Stomach (tissue), 9 donors: ENCODE data around the gene MRTO4. TPM values are rescaled to one million over a fixed set of nuclear protein-coding genes. Genes with fewer than 3 reads are reported as not detected.
"Not testable (repeated sequence)": the region's sequence is repeated elsewhere in the genome, so short reads cannot be mapped to it uniquely, and the experiment has no call there.

Experiments used
- DNase-seq, 2 donors: peaks; one replicate each; pipeline versions ENCODE4 v3.0.0 to v3.0.0-alpha.2; 2013 to 2019
- H3K27ac ChIP-seq, 5 donors: fragments of 200-600 bp in 4 of 5; sonication (generic) in 4 of 5; one replicate each; pipeline ENCODE4 v1.5.1; 2013 to 2019; ENCODE audit warnings: mild to moderate bottlenecking in 1 of 5, moderate library complexity in 1 of 5
- H3K27me3 ChIP-seq, 3 donors: fragments of 200-600 bp; sonication (generic); one replicate each; pipeline ENCODE4 v1.5.1; 2017 to 2019; ENCODE audit warnings: mixed run types in 1 of 3
- H3K36me3 ChIP-seq, 4 donors: fragments of 200-600 bp; sonication (generic); 1 replicate in 3 of 4; 2 replicates in 1 of 4; pipeline ENCODE4 v1.5.1; 2016 to 2019
- H3K4me1 ChIP-seq, 4 donors: fragments of 200-600 bp; sonication (generic); one replicate each; pipeline ENCODE4 v1.5.1; 2016 to 2019
- H3K4me3 ChIP-seq, 4 donors: fragments of 200-600 bp; sonication (generic) in 3 of 4; one replicate each; pipeline ENCODE4 v1.5.1; 2016 to 2019; ENCODE audit warnings: mild to moderate bottlenecking in 1 of 4
- H3K9me3 ChIP-seq, 4 donors: fragments of 200-600 bp; sonication (generic); one replicate each; pipeline ENCODE4 v1.5.1; 2016 to 2019
- CTCF ChIP-seq, 7 experiments: fragments of 450-650 bp in 4 of 7; fragments of 200-600 bp in 3 of 7; sonication (generic) in 3 of 7; IDR thresholded peaks; one replicate each; pipeline ENCODE4 v1.5.1; 2016 to 2019; ENCODE audit warnings: antibody characterized with exemption in 7 of 7, control low read depth in 2 of 7, mild to moderate bottlenecking in 1 of 7
- EP300 ChIP-seq: sonication (generic); formaldehyde crosslinking; IDR thresholded peaks from one replicate; pipeline ENCODE4 v1.6.1; 2017; ENCODE audit warnings: antibody characterized with exemption
- POLR2A ChIP-seq, 4 donors: fragments of 450-650 bp; IDR thresholded peaks; one replicate each; pipeline ENCODE4 v1.6.1; 2016; ENCODE audit warnings: antibody characterized with exemption in 4 of 4, control low read depth in 2 of 4, mild to moderate bottlenecking in 1 of 4, moderate library complexity in 1 of 4
- POLR2AphosphoS5 ChIP-seq, 3 donors: sonication (generic); formaldehyde crosslinking; IDR thresholded peaks; one replicate each; pipeline ENCODE4 v1.6.1; 2016; ENCODE audit warnings: antibody characterized with exemption in 3 of 3
- WGBS, 5 donors: extraction: QIAGEN DNeasy Blood & Tissue Kit in 3 of 5; methylation state at CpG; one replicate each; pipeline versions ENCODE4 v1.1.5 to v1.1.7; 2013 to 2018; 5-methylcytosine and 5-hydroxymethylcytosine counted together
- intact Hi-C: fragments of 100-400 bp; cut with DNase I; formaldehyde crosslinking; loops from one replicate; pipeline ENCODE4 v1.15.1; 2023; ENCODE audit warnings: low total_unique reads
- polyA plus RNA-seq, 3 donors: library from polyadenylated mRNA; stranded (reverse); fragments of 200-250 nt; gene quantifications; one replicate each; pipeline ENCODE4 v1.2.3, GENCODE V29; 2013
- total RNA-seq, 5 donors: library from RNA; depleted of rRNA; stranded (reverse); fragments of >200 nt; gene quantifications; one replicate each; pipeline versions ENCODE4 v1.1.0 to v1.2.3, GENCODE V29; 2014 to 2016
- donor health status: healthy with polysubstance abuse.
- donor health status: Bipolar disorder and iron deficiency.
- donor health status: healthy.

MRTO4 gene
- total and polyA plus RNA-seq, 8 donors = 1.8 to 46.7 (median 17.0) TPM

GRCh38 chr1:19268445-19268844, 16.8 kb downstream of the MRTO4 start:
- intact Hi-C loops = no loop called here
- Histone ChIP-seq H3K4me1 (peaks cover 4 to 28% (median 18%) of the 10 kb centered on the region in 4 donors), H3K9me3 (no peaks in the 10 kb centered on the region), H3K4me3 (no peak overlapping the region), H3K27ac (peak overlapping the region in 3 of 5 donors; percentile 26 to 86 (median 73)), H3K27me3 (peaks cover 0 to under 1% (median 0%) of the 10 kb centered on the region in 3 donors), H3K36me3 (peaks cover 11 to 41% (median 23%) of the 10 kb centered on the region in 4 donors)
- TF ChIP-seq CTCF (IDR thresholded peaks at IDR 0.05) (no peak), POLR2A (IDR thresholded peaks at IDR 0.05) (no peak), POLR2AphosphoS5 (IDR thresholded peaks at IDR 0.05) (no peak), EP300 (no peak)
- 82 to 93% (median 85%) methylated on average over 11 of the region's 11 CpGs for WGBS, 5 donors
- no peak for DNase-seq

- H3K9me3 ChIP-seq, DNase-seq, intact Hi-C loops, H3K4me3 ChIP-seq: not testable (repeated sequence)
- Histone ChIP-seq H3K27me3 (peaks cover 0 to 11% (median 0%) of the 10 kb centered on the region in 3 donors), H3K36me3 (peaks cover 11 to 41% (median 23%) of the 10 kb centered on the region in 4 donors), H3K4me1 (peaks cover 9 to 35% (median 23%) of the 10 kb centered on the region in 4 donors), H3K27ac (peak overlapping the region; percentile 69 to 86 (median 76))
- WGBS, 5 donors = 56 to 71% (median 57%) methylated on average over 7 to 9 of the region's 9 CpGs
Observed at GRCh38 chr1:19269427-19270342, 18.1 kb downstream of the MRTO4 start.

- TF ChIP-seq POLR2AphosphoS5 (IDR thresholded peaks at IDR 0.05) = peak in 1 of 3 donors; percentile 10
Observed at GRCh38 chr1:19270343-19270730, 18.7 kb downstream of the MRTO4 start.

GRCh38 chr1:19272064-19272463, 20.5 kb downstream of the MRTO4 start:
- TF ChIP-seq POLR2A (IDR thresholded peaks at IDR 0.05) = no peak
- TF ChIP-seq CTCF (IDR thresholded peaks at IDR 0.05) = no peak
- no peak for TF ChIP-seq POLR2AphosphoS5 (IDR thresholded peaks at IDR 0.05)
- no peak for TF ChIP-seq EP300
- Histone ChIP-seq H3K9me3 (peaks cover 0 to 6% (median 0%) of the 10 kb centered on the region in 4 donors), H3K27ac (peak overlapping the region; percentile 81 to 96 (median 82)), H3K36me3 (peaks cover 8 to 19% (median 11%) of the 10 kb centered on the region in 4 donors), H3K27me3 (peaks cover 0 to 11% (median 0%) of the 10 kb centered on the region in 3 donors), H3K4me3 (no peak overlapping the region), H3K4me1 (peaks cover 9 to 35% (median 23%) of the 10 kb centered on the region in 4 donors)
- intact Hi-C loops = no loop called here
- no peak for DNase-seq

More at GRCh38 chr1:19270343-19270730, 18.7 kb downstream of the MRTO4 start:
- 38 to 76% (median 47%) methylated on average over 5 to 6 of the region's 6 CpGs; no CpG with 5 or more reads in 1 of the 5 donors for WGBS, 5 donors
- H3K4me3 ChIP-seq, H3K9me3 ChIP-seq, intact Hi-C loops: not testable (repeated sequence)
- peaks cover 11 to 37% (median 23%) of the 10 kb centered on the region in 4 donors for H3K36me3 ChIP-seq
- peak; percentile 26 to 65 for DNase-seq
- peaks cover 0 to 11% (median 0%) of the 10 kb centered on the region in 3 donors for H3K27me3 ChIP-seq
- H3K4me1 ChIP-seq = peaks cover 9 to 35% (median 23%) of the 10 kb centered on the region in 4 donors
- H3K27ac ChIP-seq = peak overlapping the region; percentile 69 to 86 (median 76)

- peak overlapping the region; percentile 14 to 37 (median 29) for H3K4me3 ChIP-seq
- 33 to 56% (median 44%) methylated on average over 19 to 22 of the region's 22 CpGs for WGBS, 5 donors
- intact Hi-C loops = no loop called here
Observed at GRCh38 chr1:19273106-19273843, 21.7 kb downstream of the MRTO4 start.

GRCh38 chr1:19273844-19274531, 22.4 kb downstream of the MRTO4 start:
- 4 to 16% (median 9%) methylated on average over 27 to 52 of the region's 66 CpGs for WGBS, 5 donors
- peak; percentile 68 to 69 for DNase-seq
- H3K4me3 ChIP-seq = peak overlapping the region; percentile 14 to 37 (median 29)

More at GRCh38 chr1:19273106-19273843, 21.7 kb downstream of the MRTO4 start:
- H3K36me3 ChIP-seq = peaks cover 3 to 16% (median 10%) of the 10 kb centered on the region in 4 donors
- peaks cover 9 to 35% (median 23%) of the 10 kb centered on the region in 4 donors for H3K4me1 ChIP-seq
- peak; percentile 38 to 82 for DNase-seq
- TF ChIP-seq CTCF (IDR thresholded peaks at IDR 0.05) = no peak
- TF ChIP-seq POLR2AphosphoS5 (IDR thresholded peaks at IDR 0.05) = peak in 2 of 3 donors; percentile 63 to 74
- TF ChIP-seq POLR2A (IDR thresholded peaks at IDR 0.05) = no peak
- TF ChIP-seq EP300 = no peak
- peaks cover 0 to 11% (median 0%) of the 10 kb centered on the region in 3 donors for H3K27me3 ChIP-seq
- peaks cover 0 to 6% (median 0%) of the 10 kb centered on the region in 4 donors for H3K9me3 ChIP-seq
- H3K27ac ChIP-seq = peak overlapping the region; percentile 81 to 96 (median 82)

More at GRCh38 chr1:19273844-19274531, 22.4 kb downstream of the MRTO4 start:
- Histone ChIP-seq H3K27me3 (peaks cover 0 to 11% (median 0%) of the 10 kb centered on the region in 3 donors), H3K27ac (peak overlapping the region; percentile 81 to 96 (median 82)), H3K4me1 (peaks cover 9 to 34% (median 21%) of the 10 kb centered on the region in 4 donors)
- intact Hi-C loops, H3K9me3 ChIP-seq, H3K36me3 ChIP-seq: not testable (repeated sequence)
